Caki2 (cell line): ENCODE results near the gene POLH. TPM values are rescaled to one million over a fixed set of nuclear protein-coding genes. Genes with fewer than 3 reads are reported as not detected.
"Not testable (repeated sequence)": the region's sequence is repeated elsewhere in the genome, so short reads cannot be mapped to it uniquely, and the experiment has no call there.

ENCODE experiments used
- DNase-seq: peaks from one replicate; pipeline ENCODE4 v3.0.0-alpha.2; 2015; ENCODE audit warnings: low read depth
- in situ Hi-C: cut with HindIII; loops from 2 replicates; pipeline ENCODE4 v1.10.0; 2016; ENCODE audit warnings: low sequenced_read_pairs, low pct_unique_long_range_greater_than_20kb, mixed read lengths
- total RNA-seq: library from RNA; depleted of rRNA; stranded (reverse); fragments of >200 nt; shearing (Covaris generic); gene quantifications from 2 replicates; pipeline ENCODE4 v1.2.3, GENCODE V29; 2014; ENCODE audit warnings: low replicate concordance

The POLH gene
- total RNA-seq, 1 experiment from 2014 or later, result 23.5 TPM

GRCh38 chr6:43589564-43589963 is 13.6 kb downstream of the POLH start:
- in situ Hi-C loops, DNase-seq: not testable (repeated sequence)

DNA sequence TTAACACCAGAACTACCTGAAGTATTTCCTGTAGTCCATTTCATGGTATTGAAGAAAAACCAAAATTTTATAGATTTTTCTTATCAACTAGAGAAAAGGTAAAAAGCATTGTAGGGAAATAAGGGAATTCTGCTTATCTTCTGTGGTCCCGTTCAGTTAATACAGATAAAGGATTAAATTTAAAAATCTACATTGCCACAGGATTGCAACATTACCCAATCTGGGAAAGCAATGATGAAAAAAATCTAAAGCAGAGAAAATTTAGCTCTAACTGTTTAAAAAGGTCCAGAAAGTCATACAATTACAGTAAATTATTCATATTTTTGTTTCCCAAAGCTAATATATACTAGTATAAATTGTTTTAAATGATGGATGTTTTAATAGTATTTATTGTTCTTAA is 18.0 kb downstream of the POLH start:
- DNase-seq, result no peak
- in situ Hi-C loops, result no loop called here

DNA sequence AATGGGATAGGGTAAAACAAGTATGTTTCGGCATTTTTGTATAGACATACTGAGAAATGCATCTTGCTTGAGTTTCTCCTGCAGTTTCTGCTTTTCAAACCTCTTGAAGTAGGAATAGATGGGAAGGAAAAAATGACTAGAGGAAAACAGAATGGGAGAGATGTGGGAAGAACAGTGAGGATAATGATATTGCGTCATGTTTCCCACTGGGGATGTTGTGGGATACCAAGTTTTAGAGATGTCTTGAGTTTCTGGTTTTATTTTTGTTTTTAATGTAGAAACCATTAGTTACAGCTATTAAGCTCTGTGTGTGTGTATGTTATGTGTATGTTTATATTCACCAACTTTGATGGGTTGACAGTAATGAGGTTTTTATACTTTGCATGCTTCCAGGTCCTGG is 24.6 kb downstream of the POLH start:
- in situ Hi-C loops, result no loop called here
- no peak for DNase-seq

- no peak for DNase-seq
- in situ Hi-C loops, result no loop called here
These were observed 28.2 kb downstream of the POLH start for GRCh38 chr6:43604174-43604573.

DNA sequence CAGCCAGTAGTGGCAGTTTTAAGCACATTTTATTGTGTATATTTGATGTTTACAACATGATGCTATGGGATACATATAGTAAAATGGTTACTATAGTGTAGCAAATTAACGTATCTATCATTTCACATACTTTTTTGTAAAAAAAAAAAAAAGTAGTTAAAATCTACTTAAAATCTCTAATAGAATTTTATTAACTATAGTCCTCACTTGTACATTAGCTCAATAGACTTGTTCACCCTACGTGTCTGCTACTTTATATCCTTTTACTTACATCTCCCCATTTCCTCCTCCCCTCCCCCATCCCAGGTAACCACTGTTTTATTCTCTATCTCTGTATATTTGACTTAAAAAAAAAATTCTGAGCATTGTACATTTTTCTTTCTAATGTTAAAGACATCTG is 30.0 kb downstream of the POLH start:
- in situ Hi-C loops, result no loop called here
- no peak for DNase-seq

DNA sequence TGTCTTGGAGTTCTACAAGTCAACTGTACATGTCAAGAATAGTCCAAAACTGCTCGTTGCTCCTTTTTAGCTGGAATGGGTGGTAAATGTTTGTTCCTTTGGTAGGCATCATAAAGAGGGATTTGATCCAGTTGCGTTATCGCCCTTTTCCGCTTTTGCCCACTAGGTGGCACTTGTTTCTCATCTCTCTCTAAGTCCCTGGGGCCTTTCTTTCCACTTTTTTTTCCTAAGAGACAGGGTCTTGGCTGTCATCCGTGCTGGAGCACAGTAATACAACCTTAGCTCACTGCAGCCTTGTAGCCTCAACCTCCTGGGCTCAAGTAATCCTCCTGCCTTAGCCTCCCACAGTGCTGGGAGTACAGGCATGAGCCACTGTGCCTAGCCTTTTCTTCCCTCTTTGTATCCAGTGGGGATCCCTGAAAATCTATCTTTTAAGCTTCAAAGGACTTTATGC is 32.4 kb downstream of the POLH start:
- in situ Hi-C loops, result no loop called here
- DNase-seq, result peak; percentile 62

DNA sequence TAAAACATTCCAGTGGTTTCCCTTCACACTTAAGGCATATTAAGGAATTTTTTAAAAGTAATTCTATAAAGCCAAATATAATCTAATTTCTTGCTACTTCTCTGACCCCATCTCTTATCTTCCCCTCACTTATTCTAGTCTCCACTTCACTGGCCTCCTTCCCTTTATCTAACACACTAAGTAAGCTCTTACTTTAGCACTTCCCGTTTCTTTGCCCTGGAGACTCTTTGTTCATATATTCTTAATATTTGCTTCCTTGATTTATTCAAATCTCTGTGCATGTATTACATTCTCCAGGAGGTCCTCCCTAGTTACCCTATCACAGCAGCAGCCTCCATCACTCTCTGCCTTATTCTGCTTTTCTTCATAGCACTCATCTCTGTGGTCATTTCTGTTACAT is 32.8 kb downstream of the POLH start:
- no peak for DNase-seq
- in situ Hi-C loops, result no loop called here

GRCh38 chr6:43609402-43609801 is 33.4 kb downstream of the POLH start:
- in situ Hi-C loops, result no loop called here

DNA sequence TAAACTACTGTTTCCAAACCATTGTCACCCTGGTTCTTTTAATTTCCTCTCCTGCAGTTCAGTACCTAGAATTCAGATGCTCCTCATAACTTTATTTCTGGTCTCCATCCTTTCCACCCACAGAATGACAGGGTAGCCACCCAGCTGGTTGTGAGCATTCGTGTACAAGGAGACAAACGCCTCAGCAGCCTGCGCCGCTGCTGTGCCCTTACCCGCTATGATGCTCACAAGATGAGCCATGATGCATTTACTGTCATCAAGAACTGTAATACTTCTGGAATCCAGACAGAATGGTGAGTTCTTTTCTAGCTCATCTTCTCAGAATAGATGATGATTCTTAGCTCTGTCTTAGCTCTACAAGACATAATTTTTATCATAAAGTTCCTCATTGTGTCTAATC is 34.4 kb downstream of the POLH start:
- DNase-seq, result no peak
- in situ Hi-C loops, result no loop called here

More at GRCh38 chr6:43609402-43609801, 33.4 kb downstream of the POLH start:
- DNase-seq, result no peak

DNA sequence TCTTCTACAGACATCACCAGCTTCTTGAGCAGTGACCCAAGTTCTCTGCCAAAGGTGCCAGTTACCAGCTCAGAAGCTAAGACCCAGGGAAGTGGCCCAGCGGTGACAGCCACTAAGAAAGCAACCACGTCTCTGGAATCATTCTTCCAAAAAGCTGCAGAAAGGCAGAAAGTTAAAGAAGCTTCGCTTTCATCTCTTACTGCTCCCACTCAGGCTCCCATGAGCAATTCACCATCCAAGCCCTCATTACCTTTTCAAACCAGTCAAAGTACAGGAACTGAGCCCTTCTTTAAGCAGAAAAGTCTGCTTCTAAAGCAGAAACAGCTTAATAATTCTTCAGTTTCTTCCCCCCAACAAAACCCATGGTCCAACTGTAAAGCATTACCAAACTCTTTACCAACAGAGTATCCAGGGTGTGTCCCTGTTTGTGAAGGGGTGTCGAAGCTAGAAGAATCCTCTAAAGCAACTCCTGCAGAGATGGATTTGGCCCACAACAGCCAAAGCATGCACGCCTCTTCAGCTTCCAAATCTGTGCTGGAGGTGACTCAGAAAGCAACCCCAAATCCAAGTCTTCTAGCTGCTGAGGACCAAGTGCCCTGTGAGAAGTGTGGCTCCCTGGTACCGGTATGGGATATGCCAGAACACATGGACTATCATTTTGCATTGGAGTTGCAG is 37.9 kb downstream of the POLH start:
- DNase-seq, result no peak
- in situ Hi-C loops, result no loop called here

- in situ Hi-C loops, result no loop called here
- no peak for DNase-seq
These were observed 38.4 kb downstream of the POLH start for GRCh38 chr6:43614396-43614730.

- no peak for DNase-seq
- in situ Hi-C loops, result no loop called here
These were observed 40.9 kb downstream of the POLH start for GRCh38 chr6:43616725-43617472.

- in situ Hi-C loops, result no loop called here
- no peak for DNase-seq
These were observed 45.3 kb downstream of the POLH start for GRCh38 chr6:43621078-43621835.

- in situ Hi-C loops, result no loop called here
- no peak for DNase-seq
These were observed 45.8 kb downstream of the POLH start for GRCh38 chr6:43621836-43622180.

DNA sequence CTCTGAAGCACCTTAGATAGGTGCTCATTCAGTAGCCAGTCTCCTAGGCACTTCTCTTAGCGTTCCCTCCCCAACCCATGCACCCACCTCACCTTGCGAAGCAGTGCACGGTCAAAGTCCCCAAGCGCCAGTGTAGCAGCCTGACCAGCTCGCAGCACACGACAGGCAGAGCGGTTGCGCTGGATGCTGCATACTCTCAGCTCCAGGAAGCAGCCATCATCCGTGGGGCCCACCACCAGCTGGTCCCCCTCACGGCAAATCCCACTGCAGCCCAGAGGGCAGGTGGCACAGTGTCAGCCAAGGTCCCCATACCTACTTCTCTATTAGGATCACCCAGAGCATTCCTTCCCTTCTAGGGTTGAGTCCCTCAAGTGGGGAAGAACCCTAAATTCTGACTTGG is 46.6 kb downstream of the POLH start:
- in situ Hi-C loops, result no loop called here
- no peak for DNase-seq

GRCh38 chr6:43623880-43624785 is 48.1 kb downstream of the POLH start:
- in situ Hi-C loops, result no loop called here
- DNase-seq, result no peak

DNA sequence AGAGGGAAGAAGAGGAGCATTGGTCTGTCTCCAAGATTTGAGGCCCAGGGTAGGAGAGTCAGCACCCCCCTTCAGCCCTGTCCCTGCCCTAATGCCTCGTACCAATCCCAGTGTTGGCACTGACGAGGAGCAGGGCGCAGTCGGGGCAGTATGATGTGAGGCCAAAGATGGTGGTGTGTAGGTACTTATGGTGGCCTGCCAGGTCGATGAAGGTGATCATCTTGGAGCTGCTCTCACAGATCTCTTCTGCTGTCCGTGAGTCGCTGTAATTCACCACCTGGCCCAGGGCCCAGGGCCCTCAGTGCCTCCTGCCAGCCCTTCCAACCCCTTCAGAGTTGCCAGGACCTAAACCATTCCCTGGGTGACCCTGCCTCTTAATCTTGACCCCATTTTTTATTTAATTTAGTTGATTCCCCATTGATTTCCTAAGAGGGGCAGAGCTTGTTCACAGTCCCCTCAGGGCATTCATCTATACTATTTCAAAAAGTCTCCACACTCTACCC is 48.9 kb downstream of the POLH start:
- in situ Hi-C loops, result no loop called here
- no peak for DNase-seq

DNA sequence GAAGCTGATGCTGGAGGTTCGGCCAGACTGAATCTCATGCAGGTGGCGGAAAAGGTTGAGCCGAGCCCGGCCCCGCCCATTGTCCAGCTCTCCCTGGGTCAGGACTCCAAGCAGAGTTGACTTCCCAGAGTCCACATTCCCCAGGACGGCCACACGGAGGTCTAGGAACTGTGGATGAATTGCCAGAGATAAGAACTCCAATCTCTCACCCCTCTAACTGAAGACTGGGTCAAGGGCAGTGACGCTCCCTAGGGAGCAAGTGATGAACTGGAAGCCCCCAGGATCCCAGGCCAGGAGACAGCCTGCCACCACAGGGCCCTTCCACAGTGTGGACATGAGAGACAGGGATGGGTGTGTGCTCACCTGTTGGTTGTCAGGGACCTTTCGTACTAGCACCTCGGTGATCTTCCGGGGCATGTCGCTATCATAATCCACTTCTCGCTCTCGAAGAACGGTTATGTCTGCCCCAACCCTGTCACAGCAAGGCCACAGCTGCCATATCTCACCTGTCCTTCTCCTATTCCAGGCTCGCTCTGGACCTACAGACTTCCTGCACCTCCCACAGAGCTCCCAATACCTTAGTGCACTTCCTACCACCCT is 49.5 kb downstream of the POLH start:
- no peak for DNase-seq
- in situ Hi-C loops, result no loop called here
